GM21423 (cell line): ENCODE measurements around the gene ADAMTS18.

Source experiments
- ATAC-seq: cut with Tn5 transposase; IDR thresholded peaks from one replicate; pipeline ENCODE4 v1.9.1; 2021; ENCODE audit warnings: mild to moderate bottlenecking, moderate library complexity; ENCODE audit not compliant: unreplicated experiment

The ADAMTS18 gene

DNA sequence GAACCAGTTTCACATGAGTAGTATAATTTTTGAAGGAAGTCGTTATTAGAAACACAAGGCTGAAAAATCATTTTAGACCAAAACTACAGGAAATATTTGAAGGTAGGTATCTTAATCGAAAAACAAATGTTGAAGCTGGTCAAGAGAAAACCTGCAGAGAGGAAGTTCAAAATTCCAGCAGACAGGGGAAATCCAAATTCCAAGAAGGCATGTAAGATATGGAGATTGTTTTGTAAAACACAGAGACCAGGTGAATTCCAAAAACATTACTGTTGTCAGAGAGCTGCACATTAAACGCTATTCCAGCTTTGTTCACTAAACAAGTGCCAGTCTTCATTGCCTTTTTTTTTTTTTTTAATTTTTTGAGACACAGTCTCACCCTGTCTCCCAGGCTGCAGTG is 38.4 kb downstream of the ADAMTS18 start:
- no peak for ATAC-seq

DNA sequence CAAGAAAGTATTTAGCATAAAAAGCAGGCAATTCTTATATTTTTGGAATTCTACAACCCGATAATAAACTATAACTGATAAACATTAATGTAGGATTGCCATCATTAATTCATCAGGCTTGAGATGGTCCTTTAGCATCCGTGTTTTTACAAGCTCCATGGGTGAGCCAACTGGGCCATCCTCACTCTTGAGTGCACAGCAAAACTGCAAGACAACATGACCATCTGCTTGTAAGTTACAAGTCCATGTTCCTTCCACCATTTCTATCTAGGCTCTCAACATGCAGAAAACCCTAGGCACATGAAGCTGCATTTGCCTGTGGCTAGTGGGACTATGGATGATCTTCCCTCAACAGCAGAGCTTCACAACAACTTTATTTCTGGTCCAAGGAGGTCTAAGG is 40.1 kb downstream of the ADAMTS18 start:
- no peak for ATAC-seq

DNA sequence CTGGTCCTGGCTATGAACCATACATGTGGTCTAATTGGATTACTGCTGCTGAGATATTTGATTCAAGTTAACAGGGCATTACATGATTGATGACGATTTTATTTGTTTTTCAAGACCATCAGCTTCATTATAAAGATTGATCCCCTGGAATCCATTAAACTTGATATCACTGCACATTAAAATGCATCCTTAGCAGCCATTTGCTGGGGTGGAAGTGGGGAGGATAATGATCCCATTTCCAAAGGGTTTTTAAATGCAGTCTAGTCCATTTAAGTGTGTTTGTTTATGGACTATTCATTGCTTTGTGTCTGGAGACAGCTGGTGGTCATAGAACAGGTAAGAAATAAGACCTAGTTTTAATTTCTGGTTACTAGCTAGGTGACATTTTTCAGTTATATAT is 40.9 kb downstream of the ADAMTS18 start:
- no peak for ATAC-seq

DNA sequence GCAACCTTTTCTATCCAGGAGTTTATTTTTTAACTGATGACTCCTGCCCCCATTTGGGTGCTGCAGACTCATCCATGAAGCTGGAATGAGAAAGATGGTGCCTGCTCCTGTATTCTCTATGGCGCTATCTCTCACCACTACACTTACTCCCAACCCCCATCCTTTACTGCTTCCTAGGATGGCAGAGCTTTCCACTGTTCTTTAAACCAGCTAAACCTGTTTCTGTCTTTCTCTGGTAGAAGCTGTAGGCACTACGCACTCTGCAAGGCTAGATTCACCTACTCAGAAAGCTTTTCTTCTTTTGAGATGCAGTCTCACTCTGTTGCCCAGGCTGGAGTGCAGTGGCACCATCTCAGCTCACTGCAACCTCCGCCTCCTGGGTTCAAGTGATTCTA is 47.0 kb downstream of the ADAMTS18 start:
- no peak for ATAC-seq

DNA sequence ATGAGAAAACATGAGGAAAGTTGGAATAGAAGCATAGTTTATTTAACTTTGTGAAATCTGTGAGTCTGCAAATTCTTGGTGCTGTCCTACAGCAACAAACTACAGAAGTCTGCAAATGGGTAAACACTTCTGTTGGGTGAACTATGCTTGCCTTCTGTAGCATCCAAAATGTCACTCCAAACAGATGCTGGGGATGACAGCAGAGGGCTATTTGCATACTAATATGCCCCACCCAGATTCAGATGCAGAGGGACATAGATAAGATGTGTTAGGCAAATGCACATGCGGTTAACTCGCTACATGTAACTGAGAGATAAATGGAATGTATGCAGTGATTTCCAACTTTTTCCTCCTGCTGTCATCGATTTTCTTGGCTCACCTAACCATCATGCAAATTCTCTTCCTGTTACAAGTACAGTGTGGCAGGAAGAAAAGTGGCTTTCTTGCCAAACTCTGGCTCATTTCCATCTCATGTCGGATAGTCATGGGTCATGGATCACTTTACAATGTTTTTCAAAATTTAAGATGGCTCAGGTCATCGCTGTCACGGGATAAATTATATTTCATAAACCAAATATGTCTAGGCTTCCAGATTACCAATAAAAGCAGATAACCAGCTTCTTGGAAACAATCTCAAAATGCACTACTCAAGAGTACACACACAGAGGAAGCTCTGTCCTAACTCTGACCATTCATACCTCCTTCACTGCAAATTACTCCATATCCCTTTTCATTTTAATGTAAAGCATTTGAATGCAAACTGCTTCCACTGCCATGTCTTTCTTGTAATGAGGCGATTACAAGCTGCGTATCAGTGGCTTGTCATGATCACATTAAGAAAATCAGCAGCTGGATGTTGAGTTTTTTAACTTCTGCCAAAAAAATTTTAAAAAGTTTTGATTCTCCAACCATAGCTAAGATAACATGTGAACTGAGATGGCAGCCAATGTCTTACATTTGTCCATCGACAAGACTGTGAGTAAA is 47.7 kb downstream of the ADAMTS18 start:
- ATAC-seq = no peak

DNA sequence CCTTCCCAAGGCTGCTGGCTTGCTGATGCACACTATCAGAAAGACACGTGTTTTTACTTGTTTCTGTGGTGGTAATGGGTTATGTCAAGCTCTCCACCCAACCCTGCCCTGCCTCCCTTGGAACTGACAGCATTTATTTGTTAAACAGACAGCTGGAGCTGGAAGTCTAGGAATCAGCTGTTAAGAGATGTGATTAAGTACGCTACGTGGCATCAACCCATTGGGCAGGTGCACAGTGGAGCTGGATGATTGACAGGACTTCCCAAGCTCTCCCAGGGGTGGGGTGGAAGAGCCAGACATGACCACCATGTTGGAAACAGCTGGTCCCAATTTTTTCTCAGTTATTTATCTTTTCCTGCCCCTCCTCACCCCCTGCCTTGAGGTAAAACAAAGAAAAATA is 49.4 kb downstream of the ADAMTS18 start:
- no peak for ATAC-seq

DNA sequence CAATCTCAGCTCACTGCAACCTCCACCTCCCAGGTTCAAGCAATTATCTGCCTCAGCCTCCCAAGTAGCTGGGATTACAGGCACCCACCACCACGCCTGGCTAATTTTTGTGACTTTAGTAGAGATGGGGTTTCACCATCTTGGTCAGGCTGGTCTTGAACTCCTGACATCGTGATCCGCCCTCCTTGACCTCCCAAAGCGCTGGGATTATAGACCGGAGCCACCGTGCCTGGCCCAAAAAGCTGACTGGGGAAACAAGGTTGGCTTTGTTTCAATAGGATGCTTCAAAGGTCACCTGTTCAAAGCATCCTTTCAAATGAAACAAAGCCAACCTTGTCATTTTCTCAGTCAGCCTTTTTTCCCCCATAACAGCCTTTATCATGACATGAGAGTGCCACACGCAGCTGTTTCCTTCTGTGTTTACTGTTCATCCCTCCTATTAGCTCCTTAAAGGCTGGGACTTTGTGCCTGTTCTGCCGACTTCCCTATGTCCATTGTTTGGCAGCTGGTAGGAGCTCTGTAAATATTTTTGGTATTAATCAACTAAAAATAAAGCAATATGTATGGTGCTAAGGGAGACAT is 51.1 kb downstream of the ADAMTS18 start:
- no peak for ATAC-seq

DNA sequence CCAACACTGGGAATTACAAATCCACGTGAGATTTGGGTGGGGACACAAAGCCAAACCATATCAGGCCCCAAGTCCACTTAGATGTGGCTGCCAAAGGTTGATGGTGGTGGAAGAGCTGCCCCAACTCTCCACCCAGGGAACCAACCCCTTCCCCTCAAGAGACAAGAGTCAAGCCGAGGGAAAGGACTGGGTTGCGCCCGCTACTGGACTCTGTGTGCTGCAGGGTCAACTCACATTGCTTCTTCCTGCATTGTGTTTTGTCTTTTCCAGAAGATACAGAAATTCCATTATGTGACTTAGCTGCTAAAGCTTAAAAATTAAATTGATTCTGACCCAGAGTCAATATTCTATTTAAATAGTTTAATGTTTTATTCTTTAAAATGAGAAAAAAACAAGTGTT is 58.5 kb downstream of the ADAMTS18 start:
- ATAC-seq = no peak

DNA sequence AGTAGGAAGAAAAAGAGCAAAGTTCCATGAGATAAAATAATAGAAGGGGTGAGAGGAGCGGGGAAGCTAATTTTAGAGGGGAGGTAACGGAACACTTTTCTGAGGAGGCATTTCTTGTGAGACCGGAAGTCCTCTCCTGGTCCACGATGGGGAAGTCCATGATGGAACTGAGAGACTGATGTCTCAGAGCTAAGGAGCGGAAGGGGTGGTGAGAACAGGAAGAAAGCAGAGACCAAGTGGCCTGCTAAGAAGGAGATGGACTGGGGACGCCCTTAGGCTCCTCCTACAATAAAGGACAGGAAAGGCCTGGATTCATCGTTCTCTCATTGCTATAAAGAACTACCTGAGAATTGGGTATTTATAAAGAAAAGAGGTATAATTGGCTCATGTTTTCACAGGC is 59.4 kb downstream of the ADAMTS18 start:
- no peak for ATAC-seq

DNA sequence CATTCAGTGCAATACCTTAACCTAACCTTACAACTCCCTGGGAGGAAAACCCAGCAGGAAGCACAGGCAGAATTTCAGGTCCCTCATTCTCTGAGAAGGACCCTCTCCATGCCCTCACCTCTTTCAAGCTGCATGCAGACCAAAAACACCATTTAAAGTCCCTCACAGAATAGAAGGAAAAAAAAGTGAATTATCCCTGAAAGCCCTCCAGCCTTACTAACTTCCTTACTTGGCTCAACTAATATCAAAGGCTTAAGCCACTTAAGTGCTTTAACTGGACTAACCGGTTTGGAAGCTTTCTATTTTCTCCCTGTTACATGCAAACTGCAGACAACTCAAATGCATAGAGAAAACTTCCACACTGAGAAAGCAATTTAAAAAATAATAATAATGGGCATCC is 60.5 kb downstream of the ADAMTS18 start:
- no peak for ATAC-seq

DNA sequence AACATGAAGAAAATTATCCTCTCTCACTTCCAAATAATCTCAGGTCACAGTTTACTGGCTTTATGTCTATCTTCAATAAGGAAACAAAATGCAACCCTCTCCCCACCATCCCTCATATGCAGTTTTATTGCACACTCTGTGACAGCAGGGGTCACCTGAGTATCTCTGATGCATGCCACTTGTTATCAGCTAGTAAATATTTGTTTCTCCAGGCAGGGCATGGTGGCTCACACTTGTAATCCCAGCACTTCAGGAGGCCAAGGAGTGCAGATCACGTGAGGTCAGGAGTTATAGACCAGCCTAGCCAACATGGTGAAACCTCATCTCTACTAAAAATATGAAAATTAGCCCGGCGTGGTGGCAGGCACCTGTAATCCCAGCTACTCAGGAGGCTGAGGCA is 61.1 kb downstream of the ADAMTS18 start:
- no peak for ATAC-seq

DNA sequence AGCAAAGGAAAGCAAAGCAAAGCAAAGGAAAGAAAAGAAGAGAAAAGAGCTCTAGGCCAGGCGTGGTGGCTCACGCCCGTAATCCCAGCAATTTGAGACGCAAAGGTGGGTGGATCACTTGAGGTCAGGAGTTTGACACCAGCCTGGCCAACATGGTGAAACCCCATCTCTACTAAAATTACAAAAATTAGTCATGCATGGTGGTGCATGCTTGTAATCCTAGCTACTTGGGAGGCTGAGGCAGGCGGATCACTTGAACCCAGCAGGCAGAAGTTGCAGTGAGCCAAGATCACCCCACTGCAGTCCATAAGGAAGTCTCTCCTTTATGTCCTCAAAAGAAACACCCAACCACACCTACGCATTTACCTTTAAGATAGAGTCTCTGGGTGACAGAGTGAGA is 70.1 kb downstream of the ADAMTS18 start:
- ATAC-seq = no peak

DNA sequence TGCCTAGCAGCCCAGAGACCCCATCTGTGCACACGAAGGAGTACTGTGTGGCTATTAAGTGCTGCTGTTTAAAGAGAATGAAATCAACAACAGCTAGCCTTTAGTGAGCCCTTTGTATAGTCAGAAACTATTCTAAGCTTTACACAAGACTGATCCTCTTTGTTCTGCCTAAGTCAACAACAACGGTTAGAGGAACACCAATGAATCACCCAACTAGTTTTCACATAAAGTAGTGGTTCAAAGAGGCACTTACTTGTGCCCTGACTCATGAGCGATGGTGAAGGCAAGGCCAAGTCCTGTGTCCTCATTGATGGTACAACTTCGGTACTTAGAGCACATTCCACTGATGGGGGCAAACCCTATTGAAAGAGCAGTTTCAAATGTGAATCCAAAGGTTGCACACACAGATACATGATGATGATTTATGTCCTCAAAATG is 75.8 kb downstream of the ADAMTS18 start:
- no peak for ATAC-seq

DNA sequence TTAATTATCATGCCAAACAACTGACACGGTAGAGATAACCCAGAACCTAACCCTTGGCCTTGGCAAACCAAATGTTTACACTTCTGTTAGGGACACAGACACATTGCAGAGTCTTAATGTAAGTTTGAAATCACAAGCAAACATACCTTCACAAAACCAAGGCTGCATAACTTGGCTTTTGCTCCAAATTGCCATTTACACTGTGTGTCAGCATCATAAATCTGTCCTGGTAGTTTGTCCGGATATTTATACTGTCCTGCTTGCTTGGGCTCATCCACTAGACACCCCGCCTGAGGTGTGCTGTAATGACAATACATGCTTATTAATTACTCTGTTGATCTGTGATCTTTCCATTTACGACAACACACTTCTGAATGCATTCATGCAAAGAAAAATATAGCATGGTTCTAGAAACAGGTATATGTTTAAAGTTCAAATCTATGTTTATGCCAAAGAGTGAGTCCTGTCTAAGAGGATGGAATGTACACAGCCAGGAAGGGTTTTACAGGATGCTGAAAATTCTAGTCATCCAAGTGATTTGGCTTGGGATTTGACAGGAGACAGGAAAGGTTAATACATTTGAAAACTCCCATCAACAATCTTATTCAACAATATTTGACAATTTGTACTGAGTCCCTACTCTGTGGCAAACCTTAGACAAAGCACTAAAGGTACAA is 81.1 kb downstream of the ADAMTS18 start:
- no peak for ATAC-seq

DNA sequence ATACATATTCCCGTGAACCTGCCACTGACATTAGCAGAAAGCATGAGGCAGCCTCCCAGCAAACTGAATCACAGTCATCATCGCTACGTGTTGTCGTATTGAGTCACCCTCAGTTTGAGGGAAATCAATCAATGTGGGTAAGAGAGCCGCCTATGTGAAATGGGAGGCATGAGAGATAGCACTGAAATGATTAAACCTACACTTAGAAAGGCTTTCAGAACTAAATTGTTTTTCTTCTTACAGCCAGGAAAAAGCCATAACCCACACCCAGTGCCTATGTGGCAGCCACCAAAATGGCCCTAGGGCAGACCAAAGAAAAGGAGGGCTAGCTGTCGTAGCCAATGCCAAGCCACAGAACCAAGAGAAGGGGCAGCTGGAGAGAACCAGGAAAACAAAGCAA is 90.5 kb downstream of the ADAMTS18 start:
- no peak for ATAC-seq

DNA sequence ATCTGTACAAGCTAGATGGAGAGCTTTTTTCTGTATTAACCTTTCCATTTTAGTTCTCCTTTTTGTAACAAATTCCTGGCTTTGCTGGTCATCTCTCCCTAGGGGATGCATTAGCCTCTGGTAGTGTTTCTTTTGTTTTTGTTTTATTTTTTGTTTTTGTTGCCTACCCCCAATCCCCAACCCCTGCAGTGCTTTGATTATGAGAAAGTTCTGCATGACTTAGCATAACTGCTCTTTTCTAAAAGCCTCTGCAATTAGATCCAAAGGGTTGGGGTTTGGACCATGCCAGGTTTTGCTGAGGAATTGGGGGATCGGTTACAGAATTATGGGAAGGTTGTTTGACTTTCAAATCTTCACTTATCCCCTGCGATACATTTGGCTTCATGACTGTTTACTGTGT is 98.2 kb downstream of the ADAMTS18 start:
- no peak for ATAC-seq

DNA sequence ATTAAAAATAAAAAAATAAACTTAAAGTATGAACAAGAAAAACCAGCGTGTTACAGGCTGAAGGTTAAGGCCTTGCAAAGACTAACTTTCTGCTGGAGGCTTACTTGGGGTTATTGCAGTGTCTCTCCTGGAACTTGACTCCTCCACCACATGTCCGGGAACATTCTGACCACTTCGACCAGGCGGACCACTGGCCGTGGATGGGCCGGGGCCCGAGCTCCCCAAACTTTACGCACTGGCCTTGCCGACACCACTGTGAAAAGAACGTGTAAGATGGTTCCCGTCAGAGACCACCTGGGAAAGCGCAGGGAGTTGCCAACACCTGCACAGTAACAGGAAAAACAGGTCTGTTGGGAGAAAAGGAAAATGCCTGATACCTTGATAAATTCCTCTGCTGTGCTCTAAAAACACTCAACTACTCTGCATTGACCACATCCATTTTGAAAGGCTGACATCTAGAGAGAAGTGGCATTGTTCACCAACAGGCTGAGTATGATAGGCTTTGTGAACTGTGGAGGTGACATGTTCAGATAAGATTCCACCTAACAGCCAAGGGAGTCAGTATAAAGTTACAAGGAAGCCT is 99.1 kb downstream of the ADAMTS18 start:
- no peak for ATAC-seq

DNA sequence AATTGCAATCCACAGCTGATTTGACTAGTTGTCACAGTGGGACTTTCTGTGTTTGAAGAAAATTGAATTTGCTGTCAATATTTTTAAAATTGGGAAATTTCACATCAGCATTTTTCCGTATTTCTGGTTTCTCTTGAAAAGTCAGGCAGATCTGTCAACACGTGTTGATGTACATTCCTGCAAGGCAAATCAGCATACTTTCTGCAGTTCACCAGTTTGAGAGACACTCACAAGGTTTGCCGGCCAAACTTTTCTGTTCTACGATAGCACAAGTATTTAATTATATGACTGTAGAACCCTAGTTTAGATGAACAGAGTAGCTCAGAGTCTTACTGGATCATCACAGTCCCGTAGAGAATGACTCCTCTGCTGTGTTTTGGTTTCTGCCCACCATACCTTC is 102.0 kb downstream of the ADAMTS18 start:
- no peak for ATAC-seq

DNA sequence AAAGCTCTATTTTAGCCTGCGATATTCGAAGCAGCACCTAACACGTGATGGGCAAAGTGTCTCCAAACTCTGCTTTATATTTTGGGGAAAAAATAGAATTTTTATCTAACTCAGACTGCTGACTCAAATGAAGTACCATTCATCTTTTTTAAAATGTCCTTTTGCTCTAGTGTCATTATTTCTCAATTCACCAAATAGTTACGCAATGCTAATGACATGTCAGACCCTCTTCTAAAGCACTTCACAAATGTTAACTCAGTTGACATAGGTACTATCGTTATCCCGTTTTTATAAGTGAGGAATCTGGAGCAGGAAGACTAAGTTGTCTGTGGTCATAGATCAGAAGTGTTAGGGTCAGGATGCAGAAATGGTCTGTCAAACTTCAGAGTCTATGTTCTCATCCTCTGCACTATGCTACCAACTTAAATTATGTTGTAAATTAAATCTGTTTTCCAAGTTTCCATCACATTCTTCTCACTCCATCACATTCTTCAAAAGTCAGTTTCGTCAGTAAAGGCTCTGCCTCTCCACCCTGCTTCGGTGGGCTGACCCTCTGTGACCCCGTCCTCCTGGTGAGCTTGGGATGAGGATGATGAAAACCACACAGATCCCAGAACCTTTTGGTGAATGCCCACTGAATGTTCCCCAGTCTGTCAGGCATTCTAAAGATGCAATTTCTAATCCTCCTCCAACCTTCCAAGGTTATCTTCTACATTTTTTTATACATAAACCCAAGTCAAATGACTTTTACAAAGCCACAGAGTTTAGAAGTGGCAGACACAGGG is 102.8 kb downstream of the ADAMTS18 start:
- ATAC-seq = no peak

DNA sequence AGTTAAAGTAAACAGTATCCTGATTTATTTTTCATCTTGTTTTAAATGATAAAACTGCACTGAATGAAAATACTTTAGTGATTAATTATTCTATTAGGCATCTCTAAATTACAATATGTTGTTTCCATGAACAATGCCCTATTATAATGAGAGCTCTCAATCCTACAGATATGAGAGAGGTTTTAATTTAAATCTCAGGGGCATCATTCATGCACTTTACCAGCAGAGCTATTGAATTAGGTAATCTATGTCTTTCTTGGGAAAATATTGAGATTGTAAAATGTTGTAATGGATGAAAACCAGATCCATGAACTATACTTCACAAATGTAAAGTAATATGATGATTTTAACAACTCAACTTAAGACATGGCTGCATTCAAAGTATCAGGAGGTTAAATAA is 103.8 kb downstream of the ADAMTS18 start:
- ATAC-seq = no peak
